Ramos (cell line): ENCODE measurements around the gene CDRT4.

Experiments
- in situ Hi-C: fragments of 300-500 bp; cut with MboI; formaldehyde crosslinking; loops from one replicate; pipeline ENCODE4 v1.14.3; 2022; ENCODE audit warnings: low sequenced_read_pairs; ENCODE audit not compliant: unreplicated experiment

CDRT4 gene

DNA sequence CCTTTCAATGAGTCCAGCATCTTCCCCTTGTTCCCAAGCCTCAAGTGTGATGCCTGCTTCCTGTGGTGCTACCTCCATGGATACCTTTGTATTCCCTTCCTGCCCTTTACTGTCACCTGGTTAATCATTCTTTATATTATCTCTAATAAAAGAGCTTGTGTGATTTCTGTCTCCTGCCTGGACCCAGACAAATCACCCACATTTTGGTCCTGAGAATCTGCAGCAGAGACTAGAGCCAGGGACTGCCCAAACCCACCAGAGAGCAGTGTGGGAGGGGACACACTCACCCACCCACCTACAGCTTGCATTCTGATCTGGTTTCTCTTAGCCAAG lies 30.2 kb downstream of the CDRT4 start:
- in situ Hi-C loops: no loop called here

DNA sequence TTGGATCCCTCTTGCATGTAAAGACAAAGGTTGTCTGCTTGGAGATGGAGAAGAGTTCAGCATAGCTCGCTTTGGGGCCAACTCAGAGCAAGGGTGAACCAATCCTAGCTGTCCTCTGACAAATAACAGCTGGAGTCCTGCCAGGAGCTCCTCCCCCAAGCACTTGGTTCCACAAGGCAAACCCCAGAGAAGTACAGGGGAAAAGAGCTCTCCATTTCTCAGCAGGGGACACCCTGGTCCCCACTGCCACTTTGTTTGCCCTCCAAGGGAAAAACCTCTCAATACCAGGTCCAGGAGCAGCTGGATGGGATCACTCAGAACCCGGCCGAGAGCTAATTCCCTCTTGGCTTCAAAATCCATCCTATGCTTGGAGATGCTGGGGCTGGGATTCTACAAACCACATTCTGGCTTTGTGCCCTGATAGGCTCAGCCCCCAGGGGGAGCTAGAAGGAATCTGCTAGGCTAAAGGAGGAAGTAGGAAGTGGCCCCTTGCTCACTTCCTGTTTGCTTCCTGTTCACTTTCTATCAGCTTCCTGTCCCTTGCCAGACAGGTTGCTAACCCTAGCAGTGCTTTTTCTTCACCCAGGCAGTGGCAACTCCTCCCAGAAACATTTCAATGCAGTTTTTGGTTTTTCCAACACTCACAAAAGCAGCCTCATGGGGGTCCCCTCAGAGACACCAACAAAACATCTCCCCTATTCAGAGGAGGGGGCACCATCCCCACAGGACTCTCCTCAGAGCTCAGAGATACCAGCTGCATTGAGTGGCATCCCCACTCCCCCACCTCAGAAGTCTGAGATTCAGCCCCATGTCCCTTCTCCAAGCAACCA lies 30.7 kb downstream of the CDRT4 start:
- in situ Hi-C loops: no loop called here

DNA sequence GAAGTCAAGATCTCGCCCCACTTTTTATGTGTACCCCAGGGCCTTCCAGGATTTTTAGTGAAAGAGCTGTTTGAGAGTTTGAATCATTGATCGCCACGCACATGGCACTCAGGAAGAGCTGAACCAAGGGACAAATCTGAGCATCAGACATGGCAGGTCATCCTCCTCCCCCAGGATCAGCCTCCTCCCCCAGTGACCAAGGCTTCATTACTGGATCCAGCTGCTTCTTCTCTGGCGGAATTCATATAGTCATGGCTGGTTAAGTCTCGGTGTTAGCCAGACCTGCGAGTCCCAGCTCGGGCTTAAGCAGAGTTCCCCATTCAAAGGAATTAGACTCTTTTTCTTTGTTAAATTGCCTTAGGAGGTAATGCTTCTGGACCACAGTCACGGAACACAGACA lies 32.5 kb downstream of the CDRT4 start:
- in situ Hi-C loops: no loop called here

DNA sequence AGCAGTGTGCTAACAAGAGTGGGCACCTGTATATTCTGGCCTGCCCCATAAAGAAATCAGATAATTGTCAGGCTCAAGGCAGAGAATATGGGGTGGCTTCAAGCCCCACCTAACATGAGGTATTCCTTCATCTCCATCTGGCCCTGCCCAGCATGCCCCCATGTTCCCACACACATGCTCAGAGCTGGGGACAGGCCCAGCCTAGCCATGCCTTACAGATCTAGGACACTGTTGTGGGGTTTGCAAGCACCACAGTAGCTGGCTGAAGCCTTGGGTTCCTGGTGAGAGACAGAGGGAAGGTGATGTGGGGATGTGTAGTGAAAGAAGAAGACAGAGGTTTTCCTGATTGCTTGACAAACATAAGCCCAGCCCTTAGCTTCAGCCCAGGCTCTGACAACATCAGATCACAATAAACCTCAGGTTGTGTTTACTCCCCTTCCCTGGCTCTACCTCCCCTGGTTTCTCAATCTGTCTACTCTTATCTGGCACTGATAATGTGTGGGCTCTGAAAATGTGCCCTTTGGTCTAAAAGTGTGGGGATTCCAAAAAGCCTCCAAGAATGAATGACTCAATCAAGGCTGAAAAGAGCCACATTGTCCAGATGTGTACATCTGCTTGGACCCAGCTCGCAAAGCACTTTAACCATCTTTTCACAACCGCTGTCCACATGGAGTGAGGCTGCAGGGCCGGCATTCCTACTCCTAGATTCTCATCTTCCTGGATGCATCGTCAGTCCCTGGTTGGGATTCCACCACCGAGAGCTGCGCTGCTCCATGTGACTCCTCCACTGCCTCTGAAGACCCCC lies 34.4 kb downstream of the CDRT4 start:
- in situ Hi-C loops: no loop called here

DNA sequence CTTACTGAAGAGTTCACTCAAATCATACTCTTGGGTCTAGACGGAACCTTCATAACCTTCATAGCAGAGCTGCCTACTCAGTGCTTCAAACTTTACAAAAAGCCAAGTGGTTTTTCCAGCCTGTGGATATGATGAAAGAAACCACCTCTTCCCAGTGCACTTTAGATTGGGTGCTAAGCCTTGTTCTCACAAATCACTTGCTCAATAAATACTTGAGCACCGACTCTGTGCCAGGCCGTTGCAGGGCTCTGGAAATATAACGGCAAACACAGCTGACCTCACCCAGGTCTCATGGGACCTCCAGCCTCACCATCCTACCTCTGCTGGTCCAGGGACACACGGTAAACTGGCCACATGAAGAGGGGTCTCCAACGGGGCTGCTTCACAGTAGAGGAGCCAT lies 35.7 kb downstream of the CDRT4 start:
- in situ Hi-C loops: no loop called here

DNA sequence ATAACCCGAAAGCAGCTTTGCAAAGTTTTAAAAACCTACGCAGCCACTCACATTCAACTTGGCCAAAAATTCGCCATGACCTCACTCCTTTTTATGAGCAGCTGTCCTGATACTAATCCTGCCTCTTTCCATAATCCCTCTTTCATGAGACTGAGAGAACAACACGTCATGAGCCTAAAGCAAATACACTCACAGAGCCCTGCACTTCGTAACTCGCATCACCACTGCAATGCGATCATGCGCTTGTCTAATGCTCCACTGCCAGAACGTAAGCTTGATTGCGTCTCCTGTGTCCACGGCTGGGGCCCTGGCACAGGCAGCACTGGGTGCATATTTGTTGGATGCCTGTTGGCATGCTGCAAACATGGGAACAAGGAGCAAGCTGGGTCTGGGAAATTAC lies 36.2 kb downstream of the CDRT4 start:
- in situ Hi-C loops: no loop called here

DNA sequence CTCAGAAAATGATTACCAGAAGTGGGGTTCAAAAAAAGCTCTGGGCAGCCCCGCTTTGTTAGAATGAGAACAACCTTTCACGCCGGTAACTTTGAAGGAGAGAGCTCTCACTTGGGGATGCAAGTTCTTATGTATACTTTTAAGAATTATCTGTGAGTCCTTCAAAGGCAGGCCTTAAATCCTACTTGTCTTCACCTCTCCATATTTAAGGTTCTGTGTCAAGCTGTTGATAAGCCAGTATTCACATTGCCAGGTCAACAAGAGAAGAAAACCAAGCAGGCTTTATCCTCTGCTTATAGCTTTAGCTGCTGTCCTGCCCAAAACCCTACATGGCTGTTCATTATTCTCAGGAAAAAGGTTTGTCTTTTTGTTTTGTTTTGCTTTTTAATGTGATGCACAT lies 42.9 kb downstream of the CDRT4 start:
- in situ Hi-C loops: no loop called here

DNA sequence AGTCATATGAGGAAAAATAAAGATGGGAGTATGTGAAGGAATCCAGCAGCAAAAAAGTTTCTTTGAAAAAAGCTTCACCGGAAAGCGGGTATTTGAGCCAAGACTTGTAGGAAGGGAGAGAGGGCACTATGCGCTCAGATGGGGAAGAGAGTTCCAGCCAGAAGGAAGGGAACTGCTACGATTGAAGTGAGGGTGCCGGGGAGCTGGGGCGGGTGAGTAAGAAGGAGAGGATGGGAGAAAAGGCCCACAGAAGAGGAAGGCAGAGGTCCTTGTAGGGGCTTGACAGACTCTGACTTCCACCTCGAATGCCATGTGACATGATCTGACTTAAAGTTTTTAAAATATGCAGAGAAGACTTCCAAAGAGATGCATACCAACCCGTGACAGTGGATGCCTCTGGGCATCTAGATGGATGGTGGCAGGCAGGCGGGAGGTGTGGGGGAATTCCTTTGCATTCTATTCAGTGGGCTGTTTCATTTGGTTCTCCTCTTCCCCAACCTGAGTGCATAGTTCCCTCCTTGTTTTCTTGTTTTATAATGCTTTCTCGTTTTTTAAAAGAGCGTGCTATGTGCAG lies 44.9 kb downstream of the CDRT4 start:
- in situ Hi-C loops: no loop called here

DNA sequence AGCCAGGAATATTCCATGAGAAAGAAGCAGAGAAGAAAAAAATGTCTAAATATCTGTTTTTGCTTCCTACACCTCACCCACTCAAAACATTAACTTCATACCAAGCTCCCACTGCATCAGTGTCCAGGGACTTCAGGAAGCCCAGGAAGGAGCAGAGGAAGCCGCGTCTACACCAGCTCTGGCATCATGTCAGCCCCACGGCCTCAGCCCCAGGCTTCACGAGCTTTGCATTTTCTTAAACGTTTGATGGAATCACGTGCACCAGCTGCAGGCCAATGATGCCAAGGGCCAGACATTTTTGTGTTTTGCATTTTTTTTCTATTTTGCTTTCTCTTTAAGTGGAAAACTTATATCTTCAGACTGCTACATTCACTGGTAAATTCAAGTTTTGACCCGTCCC lies 48.6 kb downstream of the CDRT4 start:
- in situ Hi-C loops: no loop called here

DNA sequence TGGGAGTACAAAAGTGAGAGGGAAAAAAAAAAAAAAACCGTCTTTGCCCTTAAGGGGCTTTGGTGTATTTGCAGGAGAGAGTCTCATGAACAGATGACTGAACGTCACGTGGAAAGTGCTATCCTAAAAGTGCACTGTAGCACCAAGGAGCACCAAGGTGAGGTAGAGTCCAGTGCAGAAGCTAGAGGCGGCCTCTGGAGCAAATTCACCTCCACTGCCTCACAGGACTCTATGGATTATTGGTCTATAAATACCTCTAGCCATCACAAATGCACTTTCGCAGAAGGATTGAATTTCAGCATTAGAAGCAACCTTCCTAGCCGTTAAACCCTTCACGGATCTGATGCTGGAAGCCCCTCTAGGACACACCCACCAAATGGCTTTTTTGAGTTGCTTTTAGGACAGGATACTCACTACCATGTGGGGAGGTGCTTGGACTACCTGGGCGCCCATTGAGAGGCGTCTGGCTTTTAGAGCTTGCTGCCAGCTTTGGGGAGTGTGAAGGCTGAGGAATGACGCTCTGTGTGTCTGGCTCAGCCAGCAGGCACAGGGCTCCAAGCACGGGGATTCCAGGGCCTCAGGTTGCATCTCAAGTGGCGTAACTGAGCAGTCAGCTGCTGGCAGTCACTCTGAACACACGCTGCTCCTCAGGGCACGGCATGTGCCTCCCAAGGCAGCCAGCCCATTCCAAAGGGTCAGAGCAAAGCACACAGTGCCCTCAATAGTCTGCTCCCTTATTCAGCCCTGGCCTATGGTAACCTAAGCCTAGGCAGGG lies 52.7 kb downstream of the CDRT4 start:
- in situ Hi-C loops: no loop called here

DNA sequence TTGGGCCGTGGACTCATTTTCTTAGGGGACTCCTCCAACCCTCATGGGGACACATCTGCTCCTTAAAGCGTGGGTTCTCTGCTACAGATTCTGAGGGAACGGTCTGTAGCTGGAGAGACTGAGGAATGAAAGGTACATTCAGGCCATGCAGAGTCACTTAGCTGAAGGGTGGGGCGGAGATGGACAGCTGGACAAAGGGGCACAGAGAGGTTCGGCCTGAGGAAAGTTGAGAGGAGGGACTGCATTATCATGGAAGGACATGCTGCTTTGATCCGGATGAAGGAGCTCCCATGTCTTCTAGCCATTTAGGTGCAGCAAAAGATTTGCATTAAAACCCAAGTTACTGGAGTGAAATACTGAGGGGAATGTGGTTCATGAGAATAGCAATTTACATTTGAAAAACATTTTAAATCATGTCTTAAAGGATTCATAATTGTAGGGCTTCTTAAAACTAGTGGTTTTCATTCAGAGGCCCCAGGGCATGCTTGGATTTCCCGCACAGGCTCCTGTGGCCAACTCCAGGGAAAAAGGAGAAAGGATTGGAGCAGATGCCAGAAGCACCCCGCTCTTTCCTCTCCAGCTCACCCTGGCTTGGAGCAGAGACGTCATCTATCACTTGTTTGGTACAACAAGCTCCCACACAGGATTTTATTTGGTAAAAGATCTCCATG lies 54.2 kb downstream of the CDRT4 start:
- in situ Hi-C loops: no loop called here

DNA sequence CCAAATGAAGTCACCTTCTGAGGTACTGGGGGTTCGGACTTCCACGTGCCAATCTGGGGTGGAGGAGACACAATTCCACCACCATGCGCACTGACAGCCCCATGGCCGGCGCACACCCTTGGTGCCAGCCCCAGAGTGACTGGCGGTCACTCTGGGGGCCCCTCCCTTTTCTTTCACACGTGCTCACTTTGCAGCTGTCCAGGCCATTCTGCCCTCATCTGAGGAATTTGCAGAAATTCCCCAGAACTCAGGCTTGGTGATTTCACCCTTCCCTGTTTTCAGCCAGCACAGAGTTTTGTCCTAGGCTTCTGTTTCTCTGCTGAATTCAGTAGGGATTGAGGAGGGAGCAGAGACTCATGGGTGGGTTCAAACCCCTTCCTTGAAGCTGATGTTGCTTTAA lies 54.8 kb downstream of the CDRT4 start:
- in situ Hi-C loops: no loop called here

DNA sequence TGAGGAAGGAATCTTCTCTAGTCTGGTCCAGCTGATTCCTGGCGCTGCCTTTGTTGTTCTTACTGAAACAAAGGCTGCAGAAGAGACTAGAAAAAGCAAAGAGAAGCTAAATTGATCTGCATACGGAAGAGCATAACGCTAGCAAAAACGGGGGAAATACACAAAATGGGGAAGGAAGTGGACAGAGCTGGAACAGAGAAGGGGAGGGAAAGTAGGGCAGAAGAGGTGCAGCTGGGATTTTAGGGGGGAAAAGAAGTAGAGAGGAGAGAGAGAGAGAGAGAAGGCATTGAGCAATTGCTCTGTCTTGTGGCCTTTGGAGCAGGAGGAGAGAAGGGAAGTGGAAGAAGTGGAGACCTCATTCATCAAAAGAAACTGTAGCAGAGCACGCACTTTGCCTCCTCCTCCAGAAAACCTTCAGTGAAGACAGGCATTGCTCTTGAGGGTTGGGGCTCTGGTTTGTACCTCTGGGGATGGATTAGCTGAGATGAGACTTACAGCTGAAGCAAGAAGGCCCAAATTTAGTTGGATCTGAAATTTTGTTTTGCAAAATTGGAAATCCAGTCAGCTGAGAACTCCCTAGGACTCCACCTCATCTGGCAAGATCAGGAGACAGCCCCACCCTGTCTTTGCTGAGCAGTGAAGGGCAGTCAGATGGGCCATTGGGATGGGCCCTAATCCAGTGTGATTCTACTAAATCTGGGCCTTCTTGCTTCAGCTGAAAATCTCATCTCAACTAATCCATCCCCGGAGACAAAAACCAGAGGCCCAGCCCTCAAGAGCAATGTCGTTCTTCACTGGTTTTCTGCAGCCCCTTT lies 55.8 kb downstream of the CDRT4 start:
- in situ Hi-C loops: no loop called here

DNA sequence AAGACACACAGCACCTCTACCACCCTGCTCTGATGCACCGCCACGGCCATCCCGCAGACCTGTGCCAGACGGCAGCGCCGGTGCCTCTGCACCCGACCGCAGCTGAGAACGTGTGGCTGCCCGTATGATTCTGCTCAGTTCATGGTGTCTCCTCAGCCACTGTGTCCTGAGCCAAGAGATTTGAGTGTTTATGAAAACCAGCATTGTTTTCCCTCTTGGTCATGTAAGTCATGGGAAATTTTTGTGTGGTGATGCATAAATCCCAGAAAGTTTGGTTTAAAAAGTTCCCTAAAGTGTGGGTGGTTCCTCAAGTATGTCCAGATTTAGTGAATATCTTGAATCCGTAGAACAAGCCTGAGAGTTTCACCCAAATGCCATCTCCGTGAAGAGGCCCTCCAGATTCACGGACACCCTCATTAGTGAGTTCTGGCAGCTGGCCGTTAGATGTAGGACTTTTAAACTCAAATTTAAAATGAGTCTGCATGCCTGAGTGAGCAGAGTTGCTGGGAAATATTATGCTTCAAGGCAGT lies 57.6 kb downstream of the CDRT4 start:
- in situ Hi-C loops: no loop called here

DNA sequence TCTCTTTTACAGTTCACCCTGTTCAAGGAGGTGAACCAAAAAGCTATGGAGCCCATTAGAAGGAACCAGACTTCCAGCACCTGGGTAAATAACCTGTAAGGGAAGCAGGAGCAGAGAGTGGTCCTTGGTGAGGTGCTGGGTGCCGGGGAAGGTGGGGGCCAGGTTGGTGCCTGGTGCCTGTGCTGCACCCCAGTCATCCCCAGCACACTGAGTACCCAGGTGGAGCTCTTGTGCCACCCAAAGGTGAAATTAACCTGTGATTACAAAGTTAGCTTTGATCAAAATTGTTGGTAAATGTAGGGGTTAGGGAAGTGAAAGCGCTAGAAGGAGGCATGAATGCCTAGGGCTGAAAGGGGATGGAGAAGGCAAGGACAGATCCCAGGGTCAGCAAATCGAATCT lies 58.6 kb downstream of the CDRT4 start:
- in situ Hi-C loops: no loop called here

DNA sequence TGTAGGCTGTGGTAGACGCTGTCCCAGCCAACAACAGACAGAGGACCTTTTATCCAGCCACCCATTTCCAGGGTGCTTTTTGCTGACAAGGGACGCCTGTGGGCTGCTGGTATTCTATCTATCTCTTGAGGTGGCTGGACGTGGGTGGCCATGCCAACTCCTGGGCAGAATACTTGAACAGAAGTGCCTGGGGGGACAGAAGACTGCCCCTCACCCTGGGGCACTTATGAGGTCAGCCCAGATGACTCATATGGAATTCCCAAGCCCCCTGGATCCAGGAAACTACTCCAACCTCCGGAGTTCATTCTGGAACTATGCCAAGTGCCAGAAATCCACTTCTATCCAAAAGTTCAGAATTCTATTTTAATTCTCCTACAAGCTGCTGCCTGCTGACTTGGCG lies 61.3 kb downstream of the CDRT4 start:
- in situ Hi-C loops: no loop called here

DNA sequence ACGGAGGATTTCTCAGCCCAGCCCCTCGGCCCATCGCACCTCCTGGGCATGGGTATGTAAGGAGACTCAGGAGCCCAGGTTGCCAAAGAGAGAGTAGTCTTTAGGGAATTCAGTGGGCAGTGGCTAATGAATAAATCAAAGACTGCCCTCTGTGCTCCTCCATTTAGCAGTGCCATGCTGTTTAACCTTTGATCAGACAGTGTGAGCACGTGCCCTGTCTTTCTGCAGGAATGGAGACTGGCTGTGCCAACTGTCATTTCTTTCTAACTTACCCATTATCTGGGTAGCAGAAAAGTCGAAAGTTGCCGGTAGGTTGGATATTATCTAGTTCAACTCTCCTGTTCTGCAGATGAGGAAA lies 62.4 kb downstream of the CDRT4 start:
- in situ Hi-C loops: no loop called here

DNA sequence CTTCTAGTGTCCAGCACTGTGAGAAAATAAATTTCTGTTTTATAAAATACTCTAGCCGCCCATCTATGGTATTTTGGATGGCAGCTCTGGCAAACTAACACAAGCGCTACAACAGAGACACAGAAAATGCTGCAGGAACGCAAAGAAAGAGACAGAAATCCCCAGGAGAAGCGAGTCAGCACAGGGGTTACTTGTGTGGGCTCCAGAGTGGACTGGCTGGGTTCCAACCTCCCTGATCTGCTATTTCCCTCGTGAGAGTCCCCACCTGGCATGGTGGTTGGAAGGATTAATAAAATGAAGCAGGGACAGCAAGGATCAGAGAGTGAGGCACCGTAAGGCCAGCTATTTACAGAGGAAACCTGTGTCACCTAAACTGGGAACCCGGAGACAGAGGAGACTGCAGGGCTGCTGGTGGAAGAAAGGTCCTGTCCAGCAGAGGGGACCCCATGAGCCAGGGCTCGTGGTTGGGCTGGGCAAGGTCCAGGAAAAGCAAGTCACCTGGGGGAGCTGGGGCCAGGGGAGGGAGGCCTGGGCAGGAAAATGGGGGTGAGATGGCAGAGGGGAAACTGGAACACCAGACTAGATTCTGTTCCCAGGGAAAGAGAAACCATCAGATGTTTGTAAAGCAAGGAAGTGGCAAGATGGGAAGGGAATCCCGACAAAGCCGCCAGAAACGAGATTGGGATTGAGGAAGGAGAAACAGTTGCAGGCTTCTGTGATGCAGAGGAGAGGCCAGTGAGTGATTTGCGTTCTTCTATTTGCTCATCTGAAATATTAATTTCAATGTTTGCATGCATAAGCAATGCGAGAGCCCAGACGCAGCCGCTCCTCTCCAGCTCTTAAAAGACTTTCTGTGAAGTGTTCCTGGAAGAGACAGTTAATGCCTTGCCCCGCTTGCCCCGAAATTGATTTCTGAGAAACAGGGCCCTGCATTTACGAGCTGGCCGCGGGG lies 63.0 kb downstream of the CDRT4 start:
- in situ Hi-C loops: no loop called here
